Neural cell (in vitro differentiated cells): ENCODE measurements around the gene HELLS. TPM values are rescaled to one million over a fixed set of nuclear protein-coding genes. Genes with fewer than 3 reads are reported as not detected.

Experiments used
- H2AFZ ChIP-seq: fragments of 200-600, 300-800 bp; sonication (generic), shearing (Covaris generic); 2 replicates; pipeline ENCODE4 v1.6.0; 2014; ENCODE audit warnings: low read depth, mild to moderate bottlenecking, antibody characterized with exemption, low read length, moderate library complexity
- H3F3A ChIP-seq: fragments of 200-600 bp; shearing (Covaris generic); 2 replicates; pipeline ENCODE4 v1.6.1; 2016; ENCODE audit warnings: mild to moderate bottlenecking, moderate library complexity, mixed read lengths, antibody characterized with exemption, low read length; ENCODE audit not compliant: insufficient read depth, poor library complexity, severe bottlenecking
- H3K27ac ChIP-seq: fragments of 200-600, 300-800 bp; sonication (generic), shearing (Covaris generic); 2 replicates; pipeline ENCODE4 v1.5.1; 2014; ENCODE audit warnings: mild to moderate bottlenecking, low read length, moderate library complexity
- H3K27me3 ChIP-seq: fragments of 300-800, 200-600 bp; sonication (generic), shearing (Covaris generic); 2 replicates; pipeline ENCODE4 v1.6.0; 2014; ENCODE audit warnings: mild to moderate bottlenecking, low read depth, low read length, moderate library complexity; ENCODE audit not compliant: insufficient read depth
- H3K36me3 ChIP-seq: fragments of 300-800, 200-600 bp; sonication (generic), shearing (Covaris generic); 2 replicates; pipeline ENCODE4 v1.5.1; 2014; ENCODE audit warnings: mild to moderate bottlenecking, antibody characterized with exemption, low read length, moderate library complexity; ENCODE audit not compliant: insufficient read depth
- H3K4me2 ChIP-seq: fragments of 300-800, 200-600 bp; sonication (generic), shearing (Covaris generic); 2 replicates; pipeline ENCODE4 v1.6.0; 2014; ENCODE audit warnings: mild to moderate bottlenecking, low read length
- H3K4me3 ChIP-seq: fragments of 300-800, 200-600 bp; sonication (generic), shearing (Covaris generic); 2 replicates; pipeline ENCODE4 v1.5.1; 2014; ENCODE audit warnings: mild to moderate bottlenecking, low read length, moderate library complexity
- H3K79me2 ChIP-seq: fragments of 200-600 bp; shearing (Covaris generic); replicated peaks from 2 replicates; pipeline ENCODE4 v1.6.0; 2014; ENCODE audit warnings: mild to moderate bottlenecking, low read length, moderate library complexity; ENCODE audit not compliant: insufficient read depth
- H3K9ac ChIP-seq: fragments of 300-800, 200-600 bp; sonication (generic), shearing (Covaris generic); 2 replicates; pipeline ENCODE4 v1.6.1; 2016; ENCODE audit warnings: mild to moderate bottlenecking, low read length, mixed read lengths
- H3K9me2 ChIP-seq: fragments of 200-600 bp; shearing (Covaris generic); 2 replicates; pipeline ENCODE4 v1.6.1; 2016; ENCODE audit warnings: mild to moderate bottlenecking, low read length, mixed read lengths; ENCODE audit not compliant: insufficient read depth
- H3K9me3 ChIP-seq: fragments of 200-600, 300-800 bp; sonication (generic), shearing (Covaris generic); 2 replicates; pipeline ENCODE4 v1.6.1; 2016; ENCODE audit warnings: mild to moderate bottlenecking, mixed run types, low read length, moderate library complexity, mixed read lengths
- H4K20me1 ChIP-seq: fragments of 200-600 bp; shearing (Covaris generic); 2 replicates; pipeline ENCODE4 v1.6.1; 2016; ENCODE audit warnings: mild to moderate bottlenecking, mixed run types; ENCODE audit not compliant: insufficient read depth
- CTCF ChIP-seq: fragments of 450-650 bp; IDR thresholded peaks from 2 replicates; pipeline ENCODE4 v1.5.1; 2014; ENCODE audit warnings: antibody characterized with exemption, mild to moderate bottlenecking, moderate library complexity; ENCODE audit not compliant: poor library complexity, severe bottlenecking
- EP300 ChIP-seq: fragments of 450-650 bp; conservative IDR thresholded peaks from 2 replicates; pipeline ENCODE4 v1.6.1; 2014; ENCODE audit warnings: antibody characterized with exemption, mild to moderate bottlenecking, moderate library complexity; ENCODE audit not compliant: poor library complexity, severe bottlenecking
- EZH2 ChIP-seq: fragments of 200-600, 300-800 bp; shearing (Covaris generic), sonication (generic); IDR thresholded peaks from 2 replicates; pipeline ENCODE4 v1.6.1; 2014; ENCODE audit warnings: antibody characterized with exemption, low read length, borderline replicate concordance, mild to moderate bottlenecking; ENCODE audit not compliant: insufficient read depth, poor library complexity, severe bottlenecking
- MXI1 ChIP-seq: fragments of 450-650 bp; conservative IDR thresholded peaks from 2 replicates; pipeline ENCODE4 v1.6.1; 2014; ENCODE audit warnings: antibody characterized with exemption, mild to moderate bottlenecking; ENCODE audit not compliant: poor library complexity, severe bottlenecking
- POLR2AphosphoS5 ChIP-seq: IDR thresholded peaks from 2 replicates; pipeline ENCODE4 v1.6.1; 2012
- RAD21 ChIP-seq: fragments of 450-650 bp; conservative IDR thresholded peaks from 2 replicates; pipeline ENCODE4 v1.6.1; 2014; ENCODE audit warnings: antibody characterized with exemption, mild to moderate bottlenecking, moderate library complexity
- REST ChIP-seq: IDR thresholded peaks from 2 replicates; pipeline ENCODE4 v1.6.1; 2012; ENCODE audit warnings: borderline replicate concordance
- SMC3 ChIP-seq: fragments of 450-650 bp; conservative IDR thresholded peaks from 2 replicates; pipeline ENCODE4 v1.6.1; 2014; ENCODE audit warnings: antibody characterized with exemption, mild to moderate bottlenecking, moderate library complexity; ENCODE audit not compliant: poor library complexity
- TAF1 ChIP-seq: IDR thresholded peaks from 2 replicates; pipeline ENCODE4 v1.6.1; 2012; ENCODE audit warnings: low read depth
- polyA plus RNA-seq: library from polyadenylated mRNA; depleted of rRNA; stranded (reverse); fragments of >200 nt; gene quantifications from 2 replicates; pipeline ENCODE4 v1.2.3, GENCODE V29; 2014

Gene HELLS
- polyA plus RNA-seq, 1 donor from 2014 or later, result 12.3 TPM

- Histone ChIP-seq H3K36me3 (no peaks in the 10 kb centered on the region), H2AFZ (no peak overlapping the region), H3K79me2 (no peaks in the 10 kb centered on the region), H3K9me2 (no peaks in the 10 kb centered on the region), H4K20me1 (no peaks in the 10 kb centered on the region), H3K9ac (no peak overlapping the region), H3K27ac (no peak overlapping the region), H3F3A (no peaks in the 10 kb centered on the region), H3K4me2 (no peak overlapping the region), H3K9me3 (no peaks in the 10 kb centered on the region), H3K4me3 (no peak overlapping the region), H3K27me3 (no peaks in the 10 kb centered on the region)
- TF ChIP-seq TAF1, result no peak
- no peak for TF ChIP-seq SMC3
- no peak for TF ChIP-seq POLR2AphosphoS5
- no peak for TF ChIP-seq EP300
- no peak for TF ChIP-seq RAD21
- no peak for TF ChIP-seq CTCF
- TF ChIP-seq EZH2, result no peak
- no peak for TF ChIP-seq REST
- no peak for TF ChIP-seq MXI1
Measured at GRCh38 chr10:94639902-94640301, 94.3 kb downstream of the HELLS start.

GRCh38 chr10:94640562-94640961 lies 95.0 kb downstream of the HELLS start:
- H3K9ac ChIP-seq, result no peak overlapping the region

More at GRCh38 chr10:94640562-94640961, 95.0 kb downstream of the HELLS start:
- Histone ChIP-seq H3F3A (no peaks in the 10 kb centered on the region), H3K4me3 (no peak overlapping the region), H3K79me2 (no peaks in the 10 kb centered on the region), H2AFZ (no peak overlapping the region), H3K27me3 (no peaks in the 10 kb centered on the region), H3K4me2 (no peak overlapping the region), H3K27ac (no peak overlapping the region), H4K20me1 (no peaks in the 10 kb centered on the region), H3K9me2 (no peaks in the 10 kb centered on the region), H3K9me3 (no peaks in the 10 kb centered on the region), H3K36me3 (no peaks in the 10 kb centered on the region)
- no peak for TF ChIP-seq REST
- no peak for TF ChIP-seq EZH2
- no peak for TF ChIP-seq EP300
- TF ChIP-seq MXI1, result no peak
- no peak for TF ChIP-seq CTCF
- no peak for TF ChIP-seq RAD21
- no peak for TF ChIP-seq SMC3
- no peak for TF ChIP-seq TAF1
- no peak for TF ChIP-seq POLR2AphosphoS5
